Midbrain (tissue), 1 donor: ENCODE results near the gene HNRNPF.
"Not testable (repeated sequence)": the region's sequence is repeated elsewhere in the genome, so short reads cannot be mapped to it uniquely, and the experiment has no call there.

Experiments
- DNase-seq: peaks from one replicate; lab custom pipeline; 2025; lab: John Stamatoyannopoulos, UW

Gene HNRNPF, protein sequence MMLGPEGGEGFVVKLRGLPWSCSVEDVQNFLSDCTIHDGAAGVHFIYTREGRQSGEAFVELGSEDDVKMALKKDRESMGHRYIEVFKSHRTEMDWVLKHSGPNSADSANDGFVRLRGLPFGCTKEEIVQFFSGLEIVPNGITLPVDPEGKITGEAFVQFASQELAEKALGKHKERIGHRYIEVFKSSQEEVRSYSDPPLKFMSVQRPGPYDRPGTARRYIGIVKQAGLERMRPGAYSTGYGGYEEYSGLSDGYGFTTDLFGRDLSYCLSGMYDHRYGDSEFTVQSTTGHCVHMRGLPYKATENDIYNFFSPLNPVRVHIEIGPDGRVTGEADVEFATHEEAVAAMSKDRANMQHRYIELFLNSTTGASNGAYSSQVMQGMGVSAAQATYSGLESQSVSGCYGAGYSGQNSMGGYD

DNA sequence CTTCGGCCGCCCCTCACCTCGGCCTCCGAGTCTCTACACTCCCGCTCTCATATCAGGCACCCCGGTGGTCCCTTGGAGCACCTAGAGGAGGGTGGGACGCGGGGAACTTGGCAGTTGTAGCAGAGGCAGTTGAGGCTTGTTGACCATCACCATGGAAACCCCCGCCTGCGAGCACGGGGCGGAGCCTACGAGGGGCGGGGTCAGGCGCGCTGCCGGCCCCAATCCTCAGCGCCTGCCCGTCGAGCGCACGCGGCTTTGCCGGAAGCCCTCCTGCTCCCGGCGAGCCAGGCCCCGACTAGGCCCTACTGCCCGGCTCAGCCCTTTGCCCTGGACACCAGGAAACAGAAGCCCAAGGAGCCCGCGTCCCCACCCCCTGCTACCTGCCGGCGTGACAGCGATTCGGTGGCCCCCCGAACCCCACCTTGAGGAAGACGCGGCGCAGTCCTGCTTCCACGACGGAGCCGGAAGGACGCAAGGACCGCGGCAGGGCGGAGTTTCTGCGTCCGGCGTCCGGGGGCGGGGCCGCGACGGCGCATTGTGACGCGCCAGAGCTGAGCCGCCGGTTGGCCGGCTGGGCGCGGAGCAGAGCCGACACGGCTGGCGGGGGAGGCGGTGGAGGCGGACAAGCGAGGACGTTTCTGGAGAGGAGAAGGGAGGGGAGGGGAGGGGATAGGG, at the start of gene HNRNPF:
Gene HNRNPF (minus strand): TSS at position 477 of the 675 bp plus-strand sequence. CDS start 21,302 bp downstream, outside the sequence.
- DNase-seq, result peak; percentile 96

GRCh38 chr10:43458227-43458626, 49.2 kb upstream of the HNRNPF start:
- DNase-seq, result no peak

DNA sequence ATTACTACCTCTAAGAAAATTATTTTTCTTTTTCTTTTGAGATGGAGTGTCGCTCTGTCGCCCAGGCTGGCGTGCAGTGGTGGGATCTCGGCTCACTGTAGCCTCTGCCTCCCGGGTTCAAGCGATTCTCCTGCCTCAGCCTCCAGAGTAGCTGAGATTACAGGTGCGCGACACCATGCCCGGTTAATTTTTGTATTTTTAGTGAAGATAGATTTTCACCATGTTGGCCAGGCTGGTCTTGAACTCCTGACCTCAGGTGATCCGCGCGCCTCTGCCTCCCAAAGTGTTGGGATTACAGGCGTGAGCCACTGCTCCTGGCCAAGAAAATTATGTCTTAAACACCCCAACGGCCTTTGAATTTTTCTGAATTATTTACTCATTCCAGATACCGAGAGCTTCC, 47.6 kb upstream of the HNRNPF start:
- DNase-seq, result not testable (repeated sequence)

DNA sequence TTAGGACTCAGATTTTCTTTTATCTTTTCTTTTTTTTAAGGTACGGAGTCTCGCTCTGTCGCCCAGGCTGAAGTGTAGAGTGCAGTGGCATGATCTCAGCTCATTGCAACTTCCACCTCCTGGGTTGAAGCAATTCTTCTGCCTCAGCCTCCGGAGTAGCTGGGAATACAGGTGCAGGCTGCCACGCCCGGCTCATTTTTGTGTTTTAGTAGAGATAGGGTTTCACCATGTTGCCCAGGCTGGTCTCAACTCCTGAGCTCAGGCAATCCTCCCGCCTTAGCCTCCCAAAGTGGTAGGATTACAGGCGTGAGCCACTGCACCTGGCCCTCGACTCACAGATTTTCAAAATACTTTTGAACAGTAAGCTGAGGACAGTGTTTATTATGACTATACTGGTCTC, 45.0 kb upstream of the HNRNPF start:
- not testable (repeated sequence) for DNase-seq

DNA sequence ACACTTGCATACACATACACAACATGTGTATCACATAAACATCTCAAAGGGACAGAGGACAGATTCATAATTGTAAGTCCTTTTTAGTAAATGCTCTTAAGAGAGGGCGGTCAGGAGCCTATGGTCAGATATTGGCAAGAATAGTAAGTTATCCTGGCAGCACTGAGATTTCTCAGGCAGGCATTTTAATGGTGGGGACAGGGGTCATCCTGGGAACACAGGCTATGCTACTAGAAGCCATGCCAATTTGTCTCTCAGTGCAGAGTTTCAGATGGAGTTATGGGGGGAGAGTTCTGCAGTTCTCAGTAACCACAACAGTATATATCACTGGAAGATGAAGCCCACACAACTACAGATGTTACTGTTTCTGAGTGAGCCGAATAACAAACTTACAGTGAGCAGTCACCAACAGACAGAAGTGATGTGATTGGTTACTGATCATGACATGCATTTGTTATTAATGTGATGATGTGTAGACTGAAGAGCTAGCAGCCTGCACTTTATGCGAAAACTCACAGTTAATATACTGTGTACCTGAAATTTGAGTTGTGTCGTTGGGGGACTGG, 44.4 kb upstream of the HNRNPF start:
- no peak for DNase-seq

GRCh38 chr10:43452356-43452914, 43.4 kb upstream of the HNRNPF start:
- no peak for DNase-seq

GRCh38 chr10:43448742-43449141, 39.8 kb upstream of the HNRNPF start:
- no peak for DNase-seq

- not testable (repeated sequence) for DNase-seq
Observed at GRCh38 chr10:43446219-43447017, 37.4 kb upstream of the HNRNPF start.

GRCh38 chr10:43444897-43445466, 36.0 kb upstream of the HNRNPF start:
- DNase-seq, result no peak

GRCh38 chr10:43444323-43444722, 35.3 kb upstream of the HNRNPF start:
- no peak for DNase-seq

DNA sequence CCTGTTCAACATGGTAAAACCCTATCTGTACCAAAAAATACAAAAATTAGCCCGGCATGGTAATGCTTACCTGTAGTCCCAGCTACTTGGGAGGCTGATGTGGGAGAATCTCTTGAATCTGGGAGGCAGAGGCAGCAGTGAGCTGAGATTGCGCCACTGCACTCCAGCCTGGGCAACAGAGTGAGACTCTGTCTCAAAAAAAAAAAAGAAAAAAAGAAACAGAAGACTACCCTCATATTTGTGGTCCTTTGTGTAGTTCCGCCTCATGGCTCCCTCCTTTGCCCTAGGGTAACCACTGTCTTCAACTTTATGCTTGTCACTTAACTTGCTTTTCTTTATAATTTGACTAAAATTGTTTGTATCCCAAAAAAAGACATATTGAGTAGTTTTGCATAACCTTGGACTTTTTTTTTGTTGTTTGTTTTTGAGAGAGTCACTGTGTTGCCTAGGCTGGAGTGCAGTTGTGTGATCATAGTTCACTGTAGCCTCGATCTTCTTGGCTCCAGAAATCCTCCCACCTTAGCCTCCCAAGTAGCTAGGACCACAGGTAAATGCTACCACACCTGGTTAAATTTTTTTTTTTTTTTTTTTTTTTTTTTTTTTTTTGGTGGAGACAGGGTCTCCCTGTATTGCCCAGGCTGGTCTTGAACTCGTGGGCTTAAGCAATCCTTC, 31.6 kb upstream of the HNRNPF start:
- no peak for DNase-seq

DNA sequence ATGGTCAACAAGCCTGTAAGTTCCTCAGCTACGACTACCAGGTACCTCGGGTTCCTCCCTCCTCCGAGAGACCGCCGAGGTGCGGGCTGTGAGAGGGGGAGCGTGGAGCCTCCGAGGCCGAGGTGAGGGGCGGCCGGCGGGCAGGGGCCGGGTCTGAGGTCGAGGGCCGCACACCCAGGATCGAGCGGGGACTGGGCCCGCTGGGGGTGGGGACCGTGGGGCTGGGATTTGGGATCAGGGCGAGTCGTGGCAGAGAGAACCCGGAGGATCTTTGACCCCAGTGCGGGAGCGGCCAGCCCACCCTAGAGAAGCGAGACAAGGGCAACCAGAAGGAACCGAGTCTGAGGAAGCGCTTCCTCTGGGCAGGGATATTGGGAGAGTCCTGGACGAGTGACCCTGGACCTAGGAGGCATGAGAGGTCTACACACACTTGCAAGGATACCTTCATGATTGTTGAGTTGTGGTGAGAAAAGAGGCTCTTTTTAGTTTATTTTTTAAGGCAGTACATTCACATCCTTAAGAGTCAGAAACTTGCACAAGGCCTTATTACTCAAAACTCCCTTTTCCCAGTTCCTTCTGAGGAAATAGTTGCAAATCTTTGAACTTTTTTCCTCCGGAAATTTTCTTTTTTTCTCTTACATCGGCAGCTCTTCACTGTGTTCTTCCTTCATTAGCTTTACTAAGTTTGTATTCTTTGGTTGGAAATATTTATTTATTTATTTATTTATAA, 28.3 kb upstream of the HNRNPF start:
- DNase-seq, result no peak

DNA sequence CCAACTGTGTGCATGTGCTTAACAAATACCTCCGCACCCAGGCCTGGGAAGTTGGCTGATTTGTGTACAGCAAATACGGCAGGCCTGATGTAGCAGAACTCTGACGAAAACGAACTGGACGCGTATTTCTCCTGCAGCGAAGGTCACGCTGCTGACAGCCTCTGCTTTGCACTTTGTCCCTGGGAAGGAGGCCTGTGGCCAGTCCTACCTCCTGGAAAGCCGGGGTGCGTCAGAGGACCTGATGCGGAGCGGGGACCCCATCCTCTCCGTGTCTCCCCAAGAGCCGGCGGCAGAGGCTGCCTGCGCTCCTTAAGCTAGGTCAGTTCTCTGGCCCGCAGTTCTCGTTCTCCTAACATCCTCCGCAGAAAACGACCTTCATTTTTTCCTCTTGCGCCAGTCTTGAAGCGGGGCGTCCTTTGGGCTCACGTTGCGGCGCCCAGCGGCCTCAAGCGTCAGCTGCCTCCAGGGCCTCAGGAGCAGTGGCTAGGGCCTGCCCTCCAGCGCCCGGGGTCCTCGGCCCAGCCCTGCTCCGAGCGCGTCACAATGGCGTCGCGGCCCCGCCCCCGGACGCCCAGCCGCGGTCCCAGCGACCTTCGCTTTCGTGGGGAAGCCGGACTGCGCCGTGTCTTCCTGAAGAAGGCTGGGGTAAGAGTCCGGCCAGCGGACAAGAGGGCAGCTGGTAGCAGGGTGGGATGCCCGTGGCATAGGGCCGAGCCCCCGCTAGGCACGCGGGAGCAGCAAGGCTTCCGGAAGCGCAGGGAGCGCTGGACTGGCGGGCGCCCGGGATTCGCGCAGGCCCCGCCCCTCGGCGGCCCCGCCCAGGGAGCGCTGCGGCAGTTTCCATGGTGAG, 27.5 kb upstream of the HNRNPF start, which contains the start of gene ZNF487:
Gene ZNF487 (plus strand): TSS at position 821 of the 850 bp plus-strand sequence. CDS start 38,703 bp downstream, outside the sequence.
- DNase-seq, result peak; percentile 95

DNA sequence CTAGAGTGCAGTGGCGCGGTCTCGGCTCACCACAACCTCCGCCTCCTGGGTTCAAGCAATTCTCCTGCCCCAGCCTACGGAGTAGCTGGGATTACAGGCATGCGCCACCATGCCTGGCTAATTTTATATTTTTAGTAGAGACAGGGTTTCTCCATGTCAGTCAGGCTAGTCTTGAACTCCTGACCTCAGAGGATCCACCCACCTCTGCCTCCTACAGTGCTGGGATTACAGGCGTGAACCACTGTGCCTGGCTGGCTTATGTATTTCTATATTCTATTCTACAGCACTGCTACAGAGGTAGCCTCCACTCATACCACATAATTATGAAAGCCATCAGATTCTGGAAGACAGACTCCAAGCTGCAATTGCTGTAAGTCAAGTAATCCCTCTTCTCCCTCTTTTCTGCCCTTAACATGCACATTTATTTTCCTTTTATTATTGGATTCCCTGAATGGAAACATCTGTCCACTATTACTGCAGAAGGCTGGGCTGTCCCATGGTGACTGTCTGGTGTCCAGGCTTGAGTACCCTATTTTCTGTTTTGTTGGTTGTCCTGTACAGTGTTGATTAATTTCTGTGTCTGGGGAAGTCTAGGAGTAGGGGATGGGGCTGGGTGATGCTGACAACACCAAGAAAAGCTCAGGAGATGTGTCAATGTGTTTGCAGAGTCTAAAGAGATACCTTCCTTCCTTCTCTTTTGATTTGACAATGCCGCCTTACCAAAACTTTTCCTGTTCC, 22.1 kb upstream of the HNRNPF start:
- no peak for DNase-seq

- DNase-seq, result no peak
Observed at GRCh38 chr10:43427166-43427825, 18.3 kb upstream of the HNRNPF start.

DNA sequence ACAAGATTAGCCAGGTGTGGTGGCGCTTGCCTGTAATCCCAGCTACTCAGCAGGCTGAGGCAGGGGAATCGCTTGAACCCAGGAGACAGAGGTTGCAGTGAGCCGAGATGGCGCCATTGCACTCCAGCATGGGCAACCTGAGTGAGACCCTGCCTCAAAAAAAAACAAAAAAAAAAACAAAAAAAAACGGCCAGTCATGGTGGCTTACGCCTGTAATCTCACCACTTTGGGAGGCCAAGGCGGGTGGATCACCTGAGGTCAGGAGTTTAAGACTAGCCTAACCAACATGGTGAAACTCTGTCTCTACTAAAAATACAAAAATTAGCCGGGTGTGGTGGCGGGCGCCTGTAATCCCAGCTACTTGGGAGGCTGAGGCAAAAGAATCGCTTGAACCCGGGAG, 17.5 kb upstream of the HNRNPF start:
- DNase-seq, result not testable (repeated sequence)

DNA sequence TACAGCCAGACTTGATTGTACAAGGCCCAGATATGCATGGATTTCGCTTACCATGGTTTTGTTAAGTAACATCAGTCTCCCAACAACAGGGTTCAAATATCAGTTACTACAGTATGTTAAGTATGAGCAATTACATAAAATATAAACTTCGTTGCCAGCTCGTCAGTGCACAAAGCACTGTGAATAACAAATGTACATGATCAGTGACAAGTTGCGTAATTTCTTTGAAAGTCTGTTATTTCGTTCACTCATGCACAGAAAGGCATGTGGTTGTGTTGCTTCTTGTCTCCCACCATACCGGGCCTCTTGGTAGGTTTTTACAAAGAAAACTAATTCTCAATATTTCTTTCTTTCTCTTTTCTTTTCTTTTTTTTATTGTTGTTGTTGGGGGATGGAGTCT, 15.4 kb upstream of the HNRNPF start:
- no peak for DNase-seq

DNA sequence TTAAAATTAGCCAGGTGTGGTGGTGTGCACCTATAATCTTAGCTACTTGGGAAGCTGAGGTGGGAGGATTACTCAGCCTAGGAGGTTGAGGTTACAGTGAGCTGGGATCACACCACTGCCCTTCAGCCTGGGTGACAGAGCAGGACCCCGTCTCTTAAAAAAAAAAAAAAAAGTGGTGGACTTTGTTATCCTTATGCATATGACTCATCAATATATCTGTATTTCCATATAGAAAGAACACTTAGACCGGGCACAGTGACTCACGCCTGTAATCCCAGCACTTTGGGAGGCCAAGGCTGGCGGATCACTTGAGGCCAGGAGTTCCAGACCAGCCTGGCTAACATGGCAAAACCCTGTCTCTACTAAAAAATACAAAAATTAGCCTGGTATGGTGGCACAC, 13.0 kb upstream of the HNRNPF start:
- DNase-seq, result not testable (repeated sequence)
